Endothelial cell of umbilical vein (primary cell): ENCODE results near the gene ARL8B.

Experiments used
- EZH2 ChIP-seq: IDR thresholded peaks from 2 replicates; pipeline ENCODE4 v1.6.1; 2012; ENCODE audit warnings: borderline replicate concordance, low read depth, mild to moderate bottlenecking, moderate library complexity, low read length, inconsistent platforms; ENCODE audit not compliant: severe bottlenecking
- GATA2 ChIP-seq: IDR thresholded peaks from 2 replicates; pipeline ENCODE4 v1.7.0; 2011; ENCODE audit warnings: low read depth, mild to moderate bottlenecking, moderate library complexity, mixed read lengths, low read length; ENCODE audit not compliant: insufficient read length, insufficient read depth
- JUN ChIP-seq: IDR thresholded peaks from 2 replicates; pipeline ENCODE4 v1.6.1; 2011; ENCODE audit warnings: borderline replicate concordance, low read depth; ENCODE audit not compliant: insufficient read length, insufficient read depth
- POLR2A ChIP-seq: IDR thresholded peaks from 2 replicates; pipeline ENCODE4 v1.6.1; 2012; ENCODE audit warnings: low read depth, mild to moderate bottlenecking, control low read depth, low read length
- POLR2AphosphoS5 ChIP-seq: IDR thresholded peaks from 2 replicates; pipeline ENCODE4 v1.6.1; 2012; ENCODE audit warnings: low read depth, mild to moderate bottlenecking, control low read depth, low read length, moderate library complexity; ENCODE audit not compliant: insufficient read depth
- TF ChIP-seq, protein P1 (sequence below), 2 donors: IDR thresholded peaks; 1 replicate in 1 of 2; 2 replicates in 1 of 2; pipeline ENCODE4 v1.5.1; 2011; ENCODE audit warnings: low read length in 2 of 2, mild to moderate bottlenecking in 2 of 2, moderate library complexity in 2 of 2, control low read depth in 1 of 2, inconsistent platforms in 1 of 2, low read depth in 1 of 2; ENCODE audit not compliant: insufficient read depth in 1 of 2; ENCODE audit errors: extremely low read depth in 1 of 2
- TF ChIP-seq, protein P2 (sequence below): IDR thresholded peaks from 2 replicates; pipeline ENCODE4 v1.6.1; 2011; ENCODE audit not compliant: insufficient read depth, insufficient read length

DNA sequence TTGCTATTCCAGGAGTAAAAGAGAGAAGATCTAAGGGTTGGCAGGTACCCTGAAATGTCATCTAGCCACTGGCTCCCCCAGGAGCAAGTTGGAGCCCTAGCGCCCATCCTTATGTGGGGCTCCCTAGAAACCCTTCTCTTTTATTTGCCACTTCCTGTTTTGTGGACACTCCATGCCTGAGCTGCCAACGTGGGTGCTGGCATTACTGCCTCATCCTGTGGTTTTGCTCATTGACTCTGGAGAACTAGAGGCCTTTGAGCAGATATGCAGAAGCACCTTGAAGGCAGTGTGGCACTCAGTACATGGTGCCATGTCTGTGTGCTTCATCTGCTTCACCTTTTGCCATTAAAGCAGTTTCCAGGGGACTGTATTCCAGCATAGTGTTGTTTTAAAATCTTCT, 73.5 kb downstream of the ARL8B start:
- TF ChIP-seq EZH2 (no peak), POLR2A (no peak), POLR2AphosphoS5 (no peak), JUN (no peak), GATA2 (no peak)
- TF ChIP-seq, protein P1, sequence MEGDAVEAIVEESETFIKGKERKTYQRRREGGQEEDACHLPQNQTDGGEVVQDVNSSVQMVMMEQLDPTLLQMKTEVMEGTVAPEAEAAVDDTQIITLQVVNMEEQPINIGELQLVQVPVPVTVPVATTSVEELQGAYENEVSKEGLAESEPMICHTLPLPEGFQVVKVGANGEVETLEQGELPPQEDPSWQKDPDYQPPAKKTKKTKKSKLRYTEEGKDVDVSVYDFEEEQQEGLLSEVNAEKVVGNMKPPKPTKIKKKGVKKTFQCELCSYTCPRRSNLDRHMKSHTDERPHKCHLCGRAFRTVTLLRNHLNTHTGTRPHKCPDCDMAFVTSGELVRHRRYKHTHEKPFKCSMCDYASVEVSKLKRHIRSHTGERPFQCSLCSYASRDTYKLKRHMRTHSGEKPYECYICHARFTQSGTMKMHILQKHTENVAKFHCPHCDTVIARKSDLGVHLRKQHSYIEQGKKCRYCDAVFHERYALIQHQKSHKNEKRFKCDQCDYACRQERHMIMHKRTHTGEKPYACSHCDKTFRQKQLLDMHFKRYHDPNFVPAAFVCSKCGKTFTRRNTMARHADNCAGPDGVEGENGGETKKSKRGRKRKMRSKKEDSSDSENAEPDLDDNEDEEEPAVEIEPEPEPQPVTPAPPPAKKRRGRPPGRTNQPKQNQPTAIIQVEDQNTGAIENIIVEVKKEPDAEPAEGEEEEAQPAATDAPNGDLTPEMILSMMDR (IDR thresholded peaks at IDR 0.05; ENCODE audit: extremely low read depth in 1 of 2, insufficient read depth in 1 of 2, low read depth in 1 of 2, low read length in 2 of 2) = no peak
- TF ChIP-seq, protein P2, sequence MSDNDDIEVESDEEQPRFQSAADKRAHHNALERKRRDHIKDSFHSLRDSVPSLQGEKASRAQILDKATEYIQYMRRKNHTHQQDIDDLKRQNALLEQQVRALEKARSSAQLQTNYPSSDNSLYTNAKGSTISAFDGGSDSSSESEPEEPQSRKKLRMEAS = no peak
